ENCODE data around the gene TSPAN11. TPM values are rescaled to one million over a fixed set of nuclear protein-coding genes. Genes with fewer than 3 reads are reported as not detected.

TSPAN11 gene
- polyA plus RNA-seq, 2 of the 4 experiments (the other 2 are of a cell fraction), result 0.01 to 0.06 TPM

GRCh38 chr12:30908076-30908721, 18.3 kb upstream of the TSPAN11 start:
- POLR2A ChIA-PET, result no interaction called here
- no peak overlapping the region for H3K4me2 ChIP-seq
- ATAC-seq (no peak), FAIRE-seq (no peak), DNase-seq (ENCODE audit: low read depth in 1 of 2, low spot score in 1 of 2) (no peak)
- H3K9me3 ChIP-seq, result no peaks in the 10 kb centered on the region
- CTCF ChIA-PET, result no interaction called here
- H3K4me1 ChIP-seq, result no peaks in the 10 kb centered on the region
- H3K27ac ChIP-seq, result no peak overlapping the region
- WGBS (ENCODE audit: missing lambda C conversion rate), result 66% methylated on average over 4 of the region's 4 CpGs
- TF ChIP-seq PBX3 (IDR thresholded peaks at IDR 0.05), result no peak
- TF ChIP-seq CHD2 (IDR thresholded peaks at IDR 0.05; ENCODE audit: low read length, partially characterized antibody), result no peak
- H3K4me3 ChIP-seq, result no peak overlapping the region

- CTCF ChIA-PET, result no interaction called here
- WGBS (ENCODE audit: missing lambda C conversion rate), result 9% methylated on average over 3 of the region's 3 CpGs
These were observed 17.7 kb upstream of the TSPAN11 start for GRCh38 chr12:30908722-30909348.

GRCh38 chr12:30909349-30910037, 17.1 kb upstream of the TSPAN11 start:
- CTCF ChIA-PET, result no interaction called here
- ATAC-seq, result no peak

More at GRCh38 chr12:30908722-30909348, 17.7 kb upstream of the TSPAN11 start:
- no peaks in the 10 kb centered on the region for H3K9me3 ChIP-seq
- ATAC-seq (no peak), FAIRE-seq (no peak), DNase-seq (ENCODE audit: low read depth in 1 of 2, low spot score in 1 of 2) (no peak)
- H3K4me1 ChIP-seq, result no peaks in the 10 kb centered on the region
- no peak overlapping the region for H3K4me2 ChIP-seq
- TF ChIP-seq FOXS1 (CRISPR knock-in tag; IDR thresholded peaks at IDR 0.05) (no peak), HOXB5 (CRISPR knock-in tag; IDR thresholded peaks at IDR 0.05) (no peak), CEBPB (IDR thresholded peaks at IDR 0.05) (no peak), FOSL2 (IDR thresholded peaks at IDR 0.05) (no peak), FOSL2 (CRISPR knock-in tag; IDR thresholded peaks at IDR 0.05) (no peak), HOXB13 (CRISPR knock-in tag; IDR thresholded peaks at IDR 0.05; ENCODE audit: low read depth) (no peak), MAFK (IDR thresholded peaks at IDR 0.05; ENCODE audit: partially characterized antibody) (peak; percentile 53)
- H3K27ac ChIP-seq, result no peak overlapping the region
- POLR2A ChIA-PET, result no interaction called here
- no peak overlapping the region for H3K4me3 ChIP-seq

More at GRCh38 chr12:30909349-30910037, 17.1 kb upstream of the TSPAN11 start:
- Histone ChIP-seq H3K4me3 (no peak overlapping the region), H3K4me2 (no peak overlapping the region), H3K27ac (no peak overlapping the region), H3K9me3 (no peaks in the 10 kb centered on the region), H3K4me1 (no peaks in the 10 kb centered on the region)
- DNase-seq (ENCODE audit: low read depth in 1 of 2, low spot score in 1 of 2) (no peak), FAIRE-seq (no peak)
- POLR2A ChIA-PET, result no interaction called here
- 42% methylated on average over 5 of the region's 5 CpGs for WGBS (ENCODE audit: missing lambda C conversion rate)
- TF ChIP-seq KDM1A (IDR thresholded peaks at IDR 0.05; ENCODE audit: low read depth) (no peak), BHLHE40 (IDR thresholded peaks at IDR 0.05; ENCODE audit: low read depth, low read length) (no peak), NPAS2 (CRISPR knock-in tag; IDR thresholded peaks at IDR 0.05; ENCODE audit: borderline replicate concordance) (no peak), ELK1 (IDR thresholded peaks at IDR 0.05; ENCODE audit: low read depth, low read length) (no peak), CBX8 (IDR thresholded peaks at IDR 0.05) (no peak), ZC3H11A (IDR thresholded peaks at IDR 0.05) (no peak), POLR2AphosphoS2 (conservative IDR thresholded peaks at IDR 0.05; ENCODE audit: low read length) (no peak), SMC3 (IDR thresholded peaks at IDR 0.05) (no peak), HES2 (IDR thresholded peaks at IDR 0.05) (no peak), PHF8 (IDR thresholded peaks at IDR 0.05; ENCODE audit: borderline replicate concordance, low read depth) (no peak), CBX2 (IDR thresholded peaks at IDR 0.05; ENCODE audit: borderline replicate concordance, low read depth) (no peak), MAZ (IDR thresholded peaks at IDR 0.05; ENCODE audit: borderline replicate concordance, low read depth, low read length) (no peak), HOXB13 (CRISPR knock-in tag; IDR thresholded peaks at IDR 0.05; ENCODE audit: low read depth) (no peak)

Data from A549 (cell line).